Stromal cell of bone marrow (primary cell): ENCODE results near the gene KIF14.
"Not testable (repeated sequence)": the region's sequence is repeated elsewhere in the genome, so short reads cannot be mapped to it uniquely, and the experiment has no call there.

Experiments used
- DNase-seq: peaks from one replicate; pipeline ENCODE4 v3.0.0-alpha.2; 2012; ENCODE audit warnings: low read depth

Gene KIF14

GRCh38 chr1:200634261-200635122 is 13.9 kb upstream of the KIF14 start:
- no peak for DNase-seq

- DNase-seq: no peak
Measured at GRCh38 chr1:200631375-200631774, 10.8 kb upstream of the KIF14 start.

- DNase-seq: not testable (repeated sequence)
Measured at GRCh38 chr1:200630515-200630899, 10.0 kb upstream of the KIF14 start.

GRCh38 chr1:200629876-200630514 is 9.4 kb upstream of the KIF14 start:
- no peak for DNase-seq

GRCh38 chr1:200628223-200628881 is 7.8 kb upstream of the KIF14 start:
- DNase-seq: no peak

GRCh38 chr1:200627575-200628222 is 7.1 kb upstream of the KIF14 start:
- no peak for DNase-seq

- no peak for DNase-seq
Measured at GRCh38 chr1:200626853-200627534, 6.4 kb upstream of the KIF14 start.

GRCh38 chr1:200625381-200625824 is 4.9 kb upstream of the KIF14 start:
- peak; percentile 37 for DNase-seq

GRCh38 chr1:200624679-200625335 is 4.3 kb upstream of the KIF14 start:
- DNase-seq: no peak

- DNase-seq: no peak
Measured at GRCh38 chr1:200619894-200620272, 668 bp downstream of the KIF14 start.

GRCh38 chr1:200610846-200611245 is 9.7 kb downstream of the KIF14 start:
- no peak for DNase-seq

GRCh38 chr1:200602632-200603031 is 17.9 kb downstream of the KIF14 start:
- DNase-seq: no peak

GRCh38 chr1:200590001-200590400 is 30.6 kb downstream of the KIF14 start:
- DNase-seq: no peak

GRCh38 chr1:200588698-200589097 is 31.9 kb downstream of the KIF14 start:
- no peak for DNase-seq

- no peak for DNase-seq
Measured at GRCh38 chr1:200564319-200564718, 56.2 kb downstream of the KIF14 start.

- DNase-seq: no peak
Measured at GRCh38 chr1:200561856-200562214, 58.7 kb downstream of the KIF14 start.

GRCh38 chr1:200558866-200559459 is 61.6 kb downstream of the KIF14 start:
- DNase-seq: peak; percentile 78

- no peak for DNase-seq
Measured at GRCh38 chr1:200556002-200556401, 64.5 kb downstream of the KIF14 start.

- DNase-seq: not testable (repeated sequence)
Measured at GRCh38 chr1:200552737-200553136, 67.8 kb downstream of the KIF14 start.

GRCh38 chr1:200550367-200550766 is 70.2 kb downstream of the KIF14 start:
- DNase-seq: no peak

GRCh38 chr1:200547386-200547785 is 73.2 kb downstream of the KIF14 start:
- no peak for DNase-seq
